Umbilical cord (tissue), 2 donors: ENCODE results near the gene MTM1. TPM values are rescaled to one million over a fixed set of nuclear protein-coding genes. Genes with fewer than 3 reads are reported as not detected.

Experiments
- DNase-seq: peaks from one replicate; pipeline ENCODE4 v3.0.0-alpha.2; 2015; ENCODE audit warnings: low spot score
- total RNA-seq: library from RNA; depleted of rRNA; stranded (reverse); fragments of >200 nt; gene quantifications from one replicate; pipeline ENCODE4 v1.2.3, GENCODE V29; 2014; ENCODE audit warnings: low replicate concordance; ENCODE audit not compliant: insufficient read depth

The MTM1 gene
- total RNA-seq, 1 donor from 2014 or later: 15.9 TPM

GRCh38 chrX:150548684-150549083 is 19.7 kb upstream of the MTM1 start:
- DNase-seq: no peak

DNA sequence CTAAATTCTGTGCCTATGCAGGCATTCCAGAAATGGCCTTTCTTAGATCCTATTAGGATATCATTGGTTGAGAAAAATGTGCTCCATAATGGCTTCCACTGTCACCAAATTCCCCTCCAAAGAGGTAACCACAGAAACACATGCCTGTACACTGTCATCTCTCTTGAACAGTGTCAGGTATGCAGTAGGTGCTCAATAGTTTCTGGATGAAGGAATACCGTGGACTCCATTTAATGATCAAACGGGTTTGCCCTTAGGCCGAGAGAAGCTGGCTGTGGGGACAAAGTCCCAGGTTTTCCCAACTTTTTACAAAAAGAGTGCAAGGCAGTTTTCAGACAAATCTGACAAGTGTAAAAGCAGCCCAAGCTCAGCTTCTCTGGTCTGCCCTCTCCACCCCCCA is 16.5 kb upstream of the MTM1 start:
- no peak for DNase-seq

DNA sequence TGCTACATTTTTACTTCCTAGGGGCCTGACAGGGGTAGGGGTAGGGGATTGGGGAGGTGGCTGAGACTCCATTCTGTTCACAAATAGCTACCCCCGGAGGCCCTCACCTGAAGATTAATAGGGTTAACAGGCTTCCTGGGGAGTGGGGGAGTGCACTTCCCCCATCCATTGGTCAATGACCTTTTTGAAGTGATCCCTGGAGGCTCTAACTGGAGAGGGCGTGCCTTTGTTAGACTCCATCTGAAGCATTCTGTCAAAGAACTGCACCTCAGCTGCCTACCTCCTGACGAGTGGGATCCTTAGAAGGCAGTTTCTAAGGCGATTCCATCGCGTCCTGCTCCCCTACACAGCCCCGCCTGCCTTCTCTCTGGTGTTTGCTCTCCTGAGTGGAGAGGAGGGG is 10.0 kb upstream of the MTM1 start:
- no peak for DNase-seq

GRCh38 chrX:150564838-150565237 is 3.6 kb upstream of the MTM1 start:
- no peak for DNase-seq

DNA sequence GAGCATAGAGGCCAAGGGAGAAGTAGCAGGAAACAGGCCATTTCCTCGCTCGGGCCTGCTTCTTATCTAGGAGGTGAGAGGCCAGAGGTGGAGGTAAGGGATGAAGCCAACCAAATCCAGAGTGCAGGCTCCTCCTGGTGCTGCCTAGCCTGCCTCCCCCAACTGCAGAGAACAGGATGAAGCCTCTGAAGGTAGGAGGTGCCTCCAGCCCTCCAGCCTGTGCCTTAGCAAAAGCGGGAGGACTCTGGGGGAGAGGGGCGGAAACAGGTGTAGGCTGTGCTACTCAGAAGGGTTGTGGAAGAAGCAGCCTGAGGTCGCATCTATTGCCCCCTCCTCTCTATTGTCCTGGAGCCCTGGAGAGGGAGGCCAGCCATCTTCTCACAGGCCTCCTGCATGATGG is 2.9 kb upstream of the MTM1 start:
- no peak for DNase-seq

- DNase-seq: peak; percentile 18
These were observed 1.7 kb upstream of the MTM1 start for GRCh38 chrX:150566734-150567182.

DNA sequence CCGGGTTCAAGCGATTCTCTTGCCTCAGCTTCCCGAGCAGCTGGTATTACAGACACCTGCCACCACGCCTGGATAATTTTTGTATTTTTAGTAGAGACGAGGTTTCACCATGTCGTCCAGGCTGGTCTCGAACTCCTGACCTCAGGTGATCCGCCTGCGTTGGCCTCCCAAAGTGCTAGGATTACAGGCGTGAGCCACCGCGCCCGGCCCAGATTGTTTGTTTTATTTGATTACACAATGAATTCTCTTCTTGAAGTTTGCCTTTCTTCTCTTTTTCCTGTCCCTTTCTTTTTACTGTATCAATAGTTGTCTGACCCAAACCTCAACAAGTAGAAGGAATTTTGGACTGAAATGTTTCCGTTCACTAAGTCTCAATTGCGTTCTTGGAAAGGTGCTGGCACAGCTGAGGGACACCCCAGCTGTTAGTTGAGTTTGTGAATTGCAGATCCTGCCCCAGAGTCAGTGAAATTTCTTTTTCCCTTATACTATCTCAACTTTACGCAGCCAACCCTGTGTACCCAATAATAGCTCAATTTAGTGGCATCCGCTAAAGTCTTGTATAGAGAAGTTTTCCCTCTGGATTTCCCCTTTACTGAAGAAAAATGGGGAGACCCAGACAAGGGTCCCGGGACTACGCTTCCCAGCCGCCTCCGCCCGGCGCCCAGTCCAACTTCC is 639 bp upstream of the MTM1 start:
- DNase-seq: no peak

GRCh38 chrX:150569155-150569477 is 695 bp downstream of the MTM1 start:
- peak; percentile 33 for DNase-seq

DNA sequence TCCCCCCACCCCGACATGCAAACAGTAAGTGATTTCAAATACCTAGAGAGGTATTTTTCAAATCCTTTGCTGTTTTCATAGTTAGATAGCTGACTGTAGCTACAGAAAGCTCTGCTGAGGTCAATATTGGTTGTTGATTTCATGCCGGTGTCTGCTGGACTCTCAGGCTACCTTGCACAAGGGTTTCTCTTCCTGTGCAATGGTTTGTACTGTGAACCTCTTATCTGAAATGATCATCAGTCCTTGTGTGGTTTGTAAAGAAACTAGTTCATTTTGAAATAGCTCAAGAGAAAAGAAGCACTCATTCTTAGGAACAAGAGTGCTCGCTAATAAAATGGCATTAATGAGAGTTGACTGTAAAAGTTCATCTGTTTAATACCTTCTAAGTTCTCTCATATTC is 2.1 kb downstream of the MTM1 start:
- DNase-seq: no peak

- DNase-seq: no peak
These were observed 3.8 kb downstream of the MTM1 start for GRCh38 chrX:150572206-150572605.

DNA sequence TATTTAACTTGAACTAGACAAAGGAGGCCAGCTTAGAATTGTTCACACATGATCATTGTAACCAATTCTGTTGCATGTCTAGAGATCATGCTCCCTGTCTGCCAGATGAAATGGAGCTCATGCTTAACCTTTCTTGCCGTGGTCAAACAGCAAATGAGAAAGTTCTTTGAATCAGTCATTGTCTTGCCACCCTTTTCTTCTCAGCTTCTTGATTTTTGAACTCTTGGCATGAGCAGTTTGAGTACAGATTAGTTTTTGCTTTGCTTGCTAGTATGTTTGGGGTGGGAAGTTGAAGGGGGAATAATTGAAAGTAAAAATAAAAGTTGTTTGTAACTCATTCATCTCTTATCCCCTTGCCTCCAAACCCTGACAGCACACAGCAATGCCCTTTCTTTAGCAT is 4.7 kb downstream of the MTM1 start:
- no peak for DNase-seq

DNA sequence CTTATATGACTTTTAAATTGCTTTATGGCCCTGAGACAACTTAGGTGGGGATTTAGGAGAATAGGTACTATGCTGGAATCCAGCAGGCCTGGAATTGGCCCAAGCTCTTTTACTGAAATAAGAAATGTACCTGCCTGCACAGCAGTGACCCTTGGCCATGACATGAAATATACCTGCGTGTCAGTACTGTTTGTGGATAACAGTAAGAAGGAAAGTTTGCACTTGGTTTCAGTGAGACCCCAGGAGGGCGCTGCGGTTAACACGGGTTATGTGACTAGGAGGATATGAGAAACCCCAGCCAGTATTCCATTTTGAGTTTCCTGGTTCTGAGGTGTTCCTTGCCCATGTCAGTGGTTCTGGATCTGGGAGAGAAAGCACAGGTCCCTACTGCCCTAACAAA is 5.3 kb downstream of the MTM1 start:
- DNase-seq: no peak

DNA sequence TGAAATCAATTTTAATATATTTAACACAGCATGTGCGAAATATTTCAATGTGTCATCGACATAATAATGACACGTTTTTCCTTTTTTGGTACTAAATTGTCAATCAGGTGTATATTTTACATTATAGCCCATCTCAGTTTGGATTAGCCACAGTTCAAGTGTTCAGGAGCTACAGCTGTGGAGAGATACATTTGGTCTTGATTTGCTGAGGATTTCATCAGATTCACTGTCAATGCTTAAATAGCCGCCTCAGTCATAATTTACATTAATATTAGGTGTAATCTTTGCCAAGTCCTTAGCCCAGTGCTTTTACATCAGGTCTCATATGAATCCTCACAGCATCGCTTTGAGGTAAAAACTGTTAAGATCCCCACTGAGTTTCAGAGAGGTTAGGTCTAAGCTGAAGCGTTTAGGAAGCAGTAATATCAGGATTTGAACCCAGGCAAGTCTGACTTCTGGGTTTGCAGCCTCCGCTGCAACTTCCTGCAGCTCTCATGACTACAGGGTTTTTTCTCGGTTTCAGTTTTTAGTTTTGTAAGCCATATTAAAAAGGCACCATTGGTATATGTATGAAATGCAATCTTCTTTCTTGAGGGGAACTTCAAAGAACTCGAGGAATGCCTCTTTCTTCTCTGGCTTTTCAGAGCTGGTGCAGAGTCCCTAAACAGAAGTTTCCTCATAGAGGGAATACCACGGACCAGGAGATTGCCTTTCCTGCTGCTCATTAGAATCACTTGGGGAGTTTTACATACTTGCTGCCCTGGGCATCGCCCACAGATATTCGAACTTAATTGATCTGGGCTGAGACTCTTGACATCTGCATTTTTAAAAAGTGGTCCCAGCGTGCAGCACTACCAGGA is 6.4 kb downstream of the MTM1 start:
- no peak for DNase-seq

GRCh38 chrX:150575419-150575814 is 7.0 kb downstream of the MTM1 start:
- DNase-seq: no peak

GRCh38 chrX:150577174-150577573 is 8.8 kb downstream of the MTM1 start:
- DNase-seq: no peak

DNA sequence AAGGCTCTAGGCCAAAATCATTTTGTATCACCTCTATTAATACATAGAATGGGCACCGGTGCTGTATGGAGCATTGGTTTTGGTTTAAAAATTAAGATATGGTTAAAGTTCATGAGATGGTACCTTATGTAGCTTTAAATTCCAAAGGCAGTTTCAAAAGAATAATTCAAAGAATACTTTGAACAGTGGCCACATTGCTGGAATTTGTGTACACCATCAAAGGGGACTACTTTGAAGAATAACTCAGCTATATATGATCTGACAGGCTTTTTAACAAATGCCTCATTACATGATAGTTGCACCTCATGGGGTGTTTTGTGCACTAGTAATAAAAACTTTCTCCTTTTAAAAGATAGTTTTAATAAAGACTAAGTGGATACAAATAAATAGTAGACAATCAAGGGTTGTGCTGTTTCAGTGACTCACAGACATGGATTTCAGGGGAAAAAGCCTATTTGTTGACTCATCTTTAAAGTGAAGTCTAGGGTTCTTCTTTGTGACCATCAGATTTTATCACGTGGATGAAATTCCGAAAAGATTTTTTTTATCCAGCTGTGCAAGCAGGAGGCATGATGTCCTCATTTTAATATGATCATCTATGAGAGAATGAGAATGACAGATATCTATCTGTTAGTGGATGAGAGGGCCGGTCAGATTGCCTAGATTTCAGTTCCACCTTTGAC is 12.8 kb downstream of the MTM1 start:
- no peak for DNase-seq

DNA sequence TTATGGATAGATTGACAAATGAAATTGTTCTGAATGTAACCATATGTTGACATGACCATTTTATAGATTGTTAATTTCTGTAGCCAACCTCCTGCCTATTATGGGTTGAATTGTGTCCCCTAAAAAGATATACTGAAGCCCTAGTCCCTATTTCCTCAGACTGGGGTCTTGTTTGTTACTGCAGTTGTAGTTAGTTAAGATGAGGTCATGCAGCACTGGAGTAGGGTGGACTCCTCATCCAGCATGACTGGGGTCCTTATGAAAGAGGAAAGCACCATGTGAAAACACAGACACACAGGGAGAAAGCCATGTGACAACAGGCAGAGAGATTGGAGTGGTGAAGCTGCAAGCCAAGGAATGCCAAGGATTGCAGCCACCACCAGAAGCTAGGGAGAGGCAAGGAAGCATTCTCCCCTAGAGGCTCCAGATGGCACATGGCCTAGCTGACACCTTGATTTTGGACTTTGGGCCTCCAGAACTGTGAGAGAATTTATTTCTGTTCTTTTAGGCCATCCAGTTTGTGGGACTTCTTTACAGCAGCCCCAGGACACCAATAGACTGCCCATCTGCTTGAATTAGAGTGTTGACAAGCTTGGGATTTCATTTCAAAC is 14.0 kb downstream of the MTM1 start:
- DNase-seq: no peak

- DNase-seq: no peak
These were observed 19.4 kb downstream of the MTM1 start for GRCh38 chrX:150587585-150588503.

DNA sequence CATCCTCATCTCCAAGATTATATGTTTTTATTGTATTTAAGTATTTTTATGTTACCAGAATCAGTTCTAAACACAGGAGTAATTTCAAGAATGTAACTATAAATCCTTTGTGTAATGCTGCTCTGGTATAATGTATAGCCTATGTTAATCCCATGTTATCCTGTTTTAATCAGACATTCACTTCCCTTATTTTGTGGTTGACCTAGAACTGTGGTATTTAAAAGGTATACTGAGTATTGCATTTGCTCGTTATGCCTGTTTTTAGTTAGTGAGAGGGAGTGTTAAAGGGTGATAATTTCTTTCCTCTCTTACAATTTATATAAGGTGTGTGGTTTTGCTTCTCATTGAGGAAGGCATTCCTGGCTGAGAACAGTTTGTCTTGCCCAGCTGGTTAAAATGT is 26.2 kb downstream of the MTM1 start:
- no peak for DNase-seq

- no peak for DNase-seq
These were observed 30.8 kb downstream of the MTM1 start for GRCh38 chrX:150599226-150599625.

- no peak for DNase-seq
These were observed 33.9 kb downstream of the MTM1 start for GRCh38 chrX:150602296-150602695.
